Fibroblast of skin of right biceps (primary cell): ENCODE measurements around the gene TNPO1.

Experiments
- DNase-seq: peaks from one replicate; pipeline ENCODE4 v3.0.0-alpha.2; 2013

The TNPO1 gene

GRCh38 chr5:72818866-72819534 is 2.5 kb downstream of the TNPO1 start:
- DNase-seq = peak; percentile 65

- DNase-seq = no peak
These were observed 5.3 kb downstream of the TNPO1 start for GRCh38 chr5:72821776-72822175.

GRCh38 chr5:72822944-72823343 is 6.5 kb downstream of the TNPO1 start:
- no peak for DNase-seq

- DNase-seq = no peak
These were observed 13.2 kb downstream of the TNPO1 start for GRCh38 chr5:72829707-72830106.

GRCh38 chr5:72830362-72830761 is 13.9 kb downstream of the TNPO1 start:
- DNase-seq = no peak

- no peak for DNase-seq
These were observed 15.2 kb downstream of the TNPO1 start for GRCh38 chr5:72831685-72832084.

- no peak for DNase-seq
These were observed 18.5 kb downstream of the TNPO1 start for GRCh38 chr5:72834924-72835323.

GRCh38 chr5:72835633-72836032 is 19.2 kb downstream of the TNPO1 start:
- DNase-seq = no peak

- no peak for DNase-seq
These were observed 20.3 kb downstream of the TNPO1 start for GRCh38 chr5:72836810-72837209.

GRCh38 chr5:72837524-72838096 is 21.1 kb downstream of the TNPO1 start:
- peak; percentile 49 for DNase-seq

GRCh38 chr5:72840041-72840440 is 23.6 kb downstream of the TNPO1 start:
- no peak for DNase-seq

GRCh38 chr5:72841756-72842535 is 25.5 kb downstream of the TNPO1 start:
- peak; percentile 56 for DNase-seq

- DNase-seq = peak; percentile 60
These were observed 26.4 kb downstream of the TNPO1 start for GRCh38 chr5:72842816-72843215.

- DNase-seq = no peak
These were observed 27.8 kb downstream of the TNPO1 start for GRCh38 chr5:72844218-72844603.

GRCh38 chr5:72845889-72846288 is 29.4 kb downstream of the TNPO1 start:
- peak; percentile 44 for DNase-seq

GRCh38 chr5:72846483-72846882 is 30.0 kb downstream of the TNPO1 start:
- no peak for DNase-seq

GRCh38 chr5:72847439-72847838 is 31.0 kb downstream of the TNPO1 start:
- DNase-seq = peak; percentile 28

- DNase-seq = peak; percentile 93
These were observed 31.6 kb downstream of the TNPO1 start for GRCh38 chr5:72847989-72848473.

- DNase-seq = peak; percentile 30
These were observed 32.3 kb downstream of the TNPO1 start for GRCh38 chr5:72848474-72849428.

GRCh38 chr5:72849546-72849945 is 33.1 kb downstream of the TNPO1 start:
- no peak for DNase-seq

- DNase-seq = no peak
These were observed 33.7 kb downstream of the TNPO1 start for GRCh38 chr5:72850113-72850512.

- DNase-seq = no peak
These were observed 35.9 kb downstream of the TNPO1 start for GRCh38 chr5:72852356-72852755.

GRCh38 chr5:72854419-72854818 is 38.0 kb downstream of the TNPO1 start:
- DNase-seq = no peak
